ENCODE measurements around the gene PTAFR.

PTAFR gene

GRCh38 chr1:28112388-28113241 is 63.9 kb downstream of the PTAFR start:
- TF ChIP-seq ZFX (IDR thresholded peaks at IDR 0.05; ENCODE audit: borderline replicate concordance) (no peak), CTCF (IDR thresholded peaks at IDR 0.05) (peak; percentile 39; the same call in 1 of the 2 replicates)
- H3K27ac ChIP-seq = no peak overlapping the region

GRCh38 chr1:28111157-28111556 is 65.3 kb downstream of the PTAFR start:
- TF ChIP-seq CTCF (IDR thresholded peaks at IDR 0.05) = no peak
- H3K27ac ChIP-seq = no peak overlapping the region

- no peak overlapping the region for H3K27ac ChIP-seq
- TF ChIP-seq ZFX (IDR thresholded peaks at IDR 0.05; ENCODE audit: borderline replicate concordance) (no peak), CTCF (IDR thresholded peaks at IDR 0.05) (no peak)
Measured at GRCh38 chr1:28110555-28110954, 65.9 kb downstream of the PTAFR start.

- TF ChIP-seq CTCF (IDR thresholded peaks at IDR 0.05) (no peak), ZFX (IDR thresholded peaks at IDR 0.05; ENCODE audit: borderline replicate concordance) (no peak)
- no peak overlapping the region for H3K27ac ChIP-seq
Measured at GRCh38 chr1:28109639-28110038, 66.9 kb downstream of the PTAFR start.

- no peak overlapping the region for H3K27ac ChIP-seq
- no peak for TF ChIP-seq ZFX (IDR thresholded peaks at IDR 0.05; ENCODE audit: borderline replicate concordance)
- TF ChIP-seq CTCF (IDR thresholded peaks at IDR 0.05) = no peak
Measured at GRCh38 chr1:28108001-28108400, 68.5 kb downstream of the PTAFR start.

GRCh38 chr1:28104866-28105467 is 71.5 kb downstream of the PTAFR start:
- TF ChIP-seq CTCF (IDR thresholded peaks at IDR 0.05) = no peak
- no peak for TF ChIP-seq ZFX (IDR thresholded peaks at IDR 0.05; ENCODE audit: borderline replicate concordance)
- H3K27ac ChIP-seq = peak overlapping the region; percentile 70

- no peak for TF ChIP-seq CTCF (IDR thresholded peaks at IDR 0.05)
- no peak for TF ChIP-seq ZFX (IDR thresholded peaks at IDR 0.05; ENCODE audit: borderline replicate concordance)
- H3K27ac ChIP-seq = no peak overlapping the region
Measured at GRCh38 chr1:28102189-28102588, 74.3 kb downstream of the PTAFR start.

Measured in 22Rv1 (cell line).